Activated CD4-positive, alpha-beta T cell treated with anti-CD3 and anti-CD28 coated beads, Interleukin-2, amount 50 U/mL, for 16 hours (primary cell): ENCODE data around the gene HIPK2.

ENCODE experiments used
- DNase-seq: peaks from one replicate; pipeline ENCODE4 v3.0.0-alpha.2; 2020

The HIPK2 gene

DNA sequence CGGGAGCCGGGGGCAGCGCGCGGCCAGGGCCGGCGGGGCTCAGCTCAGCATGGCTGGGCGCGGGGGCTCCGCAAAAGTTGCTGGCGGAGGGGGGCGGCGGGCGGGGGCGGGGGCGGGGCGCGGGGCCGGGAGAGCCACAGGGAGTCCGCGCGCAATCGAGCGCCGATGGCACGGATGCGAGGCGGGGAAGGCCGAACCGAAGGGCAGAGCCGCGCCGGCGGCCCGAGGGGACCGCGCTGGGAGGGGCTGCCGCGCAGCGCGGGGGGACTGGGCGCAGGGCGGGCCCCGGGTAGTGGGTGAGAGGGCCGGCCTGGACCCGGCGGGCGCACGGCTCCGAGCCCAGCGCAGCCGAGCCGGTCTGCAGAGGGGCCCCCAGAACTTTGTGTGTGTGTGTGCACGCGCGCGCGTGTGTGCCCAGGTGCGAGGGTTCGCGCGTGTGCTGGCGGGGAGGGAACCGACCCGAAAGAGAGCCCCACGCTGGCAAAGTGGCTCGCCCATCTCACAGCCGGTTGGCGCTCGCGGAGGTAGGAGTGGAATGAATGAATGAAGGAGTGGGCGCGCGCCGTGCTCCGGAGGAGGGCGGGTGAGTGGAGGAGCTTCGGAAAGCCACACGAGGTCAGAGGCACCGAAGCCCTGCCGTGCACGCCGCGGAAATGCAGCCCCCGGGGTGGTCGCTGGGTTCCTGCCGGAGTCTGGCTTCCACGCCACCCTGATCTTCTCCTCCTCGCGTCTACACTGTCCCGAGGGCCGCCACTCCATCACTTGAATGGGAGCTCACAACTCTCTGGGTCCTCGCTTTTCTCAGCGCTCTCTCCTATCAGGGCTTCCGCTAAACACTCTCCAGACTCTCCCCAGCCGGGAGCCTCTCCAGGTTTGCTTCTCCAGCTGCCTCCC is at the start of gene HIPK2:
Gene HIPK2, minus strand, starts transcription at position 51 of the 894 bp plus-strand sequence. CDS start 375 bp downstream, outside the sequence.
- DNase-seq = peak; percentile 73

DNA sequence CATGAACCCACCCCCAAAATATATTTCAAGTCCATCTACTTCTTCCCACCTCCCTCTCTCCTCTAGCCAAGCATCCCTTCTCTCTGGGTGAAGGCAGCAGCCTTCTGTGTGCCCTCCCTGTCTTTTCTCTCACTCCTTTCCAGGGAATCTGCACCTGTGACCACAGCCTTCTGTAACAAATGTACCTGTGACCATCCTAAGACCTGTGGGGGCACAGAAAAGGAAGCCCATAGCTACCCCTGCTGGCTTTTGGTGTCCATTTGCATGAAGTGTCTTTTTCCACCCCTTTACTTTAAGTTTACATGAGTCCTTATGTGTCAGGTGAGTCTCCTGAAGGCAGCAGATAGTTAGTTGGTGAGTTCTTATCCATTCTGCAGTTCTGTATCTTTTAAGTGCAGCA is 49.2 kb upstream of the HIPK2 start:
- DNase-seq = no peak

DNA sequence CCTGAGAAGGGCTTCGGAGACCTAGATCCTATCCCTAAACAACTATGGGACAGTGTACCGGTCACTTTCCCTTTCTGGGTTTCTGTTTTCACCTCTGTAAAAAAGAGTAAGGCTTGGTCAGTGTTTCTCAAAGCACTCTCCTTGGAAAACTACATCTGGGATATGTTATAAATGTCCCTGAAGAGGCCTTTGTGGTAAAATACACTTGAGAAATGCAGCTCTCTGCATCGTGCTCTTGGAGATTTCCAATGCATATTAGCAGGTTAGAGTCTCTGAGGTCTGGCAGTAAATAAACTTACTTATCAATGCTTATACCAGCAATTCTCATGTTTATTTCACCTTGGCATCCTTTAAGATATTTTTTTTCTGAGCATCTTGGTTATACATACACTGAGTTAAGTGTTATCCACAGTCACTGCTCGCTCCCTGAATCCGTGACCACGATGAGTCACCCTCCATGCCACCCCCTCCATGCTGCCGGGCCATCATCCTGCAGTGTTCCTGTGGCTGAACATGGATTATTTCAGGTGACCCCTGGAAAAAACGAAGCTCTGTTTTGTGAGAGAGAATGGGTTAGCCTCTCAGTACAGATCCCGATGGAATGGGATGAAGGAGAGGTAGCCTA is 48.0 kb upstream of the HIPK2 start:
- DNase-seq = no peak

DNA sequence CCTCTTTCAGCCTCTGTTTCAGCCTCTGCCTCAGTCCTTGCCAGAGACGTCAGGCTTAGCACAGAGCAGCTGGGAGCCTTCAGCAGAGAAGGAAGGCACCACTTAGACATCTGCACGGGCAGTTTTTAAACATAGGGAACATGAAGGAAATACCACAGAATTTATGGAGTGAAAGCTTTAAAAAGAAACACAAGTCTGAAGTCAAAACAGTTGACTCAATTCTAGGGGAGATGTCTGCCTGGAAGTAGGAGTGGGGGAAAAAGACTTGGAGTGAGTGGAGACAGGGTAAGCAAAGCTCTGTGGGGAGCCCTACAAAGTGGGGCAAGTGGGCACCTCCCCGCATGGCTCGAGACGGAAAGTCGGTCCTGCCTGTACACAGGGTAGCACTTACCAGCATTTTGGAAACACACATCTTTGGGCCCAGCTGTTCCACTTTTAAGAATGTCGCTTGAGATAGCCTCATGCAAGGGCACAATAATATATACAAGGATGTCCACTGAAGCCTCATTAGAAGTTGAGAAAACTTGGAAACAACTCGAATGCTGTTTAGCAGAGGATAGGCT is 46.2 kb upstream of the HIPK2 start:
- DNase-seq = no peak

DNA sequence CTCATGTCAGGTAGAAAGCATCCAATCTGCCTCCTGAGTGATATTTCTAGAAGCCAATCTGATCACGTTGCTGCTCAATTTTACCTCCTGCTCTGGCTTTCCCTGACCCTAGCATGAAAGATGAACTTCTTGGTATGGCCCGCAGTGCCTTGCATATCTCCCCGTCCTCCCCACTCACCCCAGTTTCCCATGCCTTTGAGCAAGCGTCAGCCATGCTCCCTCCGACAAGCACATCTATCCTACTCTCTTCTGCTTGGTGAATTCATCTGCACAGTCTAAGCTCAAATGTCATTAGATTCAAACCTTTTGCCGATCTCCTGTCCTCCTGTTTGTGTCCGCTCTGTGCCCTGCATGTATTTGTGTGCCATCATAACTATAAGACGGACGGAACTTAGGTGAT is 45.1 kb upstream of the HIPK2 start:
- no peak for DNase-seq

DNA sequence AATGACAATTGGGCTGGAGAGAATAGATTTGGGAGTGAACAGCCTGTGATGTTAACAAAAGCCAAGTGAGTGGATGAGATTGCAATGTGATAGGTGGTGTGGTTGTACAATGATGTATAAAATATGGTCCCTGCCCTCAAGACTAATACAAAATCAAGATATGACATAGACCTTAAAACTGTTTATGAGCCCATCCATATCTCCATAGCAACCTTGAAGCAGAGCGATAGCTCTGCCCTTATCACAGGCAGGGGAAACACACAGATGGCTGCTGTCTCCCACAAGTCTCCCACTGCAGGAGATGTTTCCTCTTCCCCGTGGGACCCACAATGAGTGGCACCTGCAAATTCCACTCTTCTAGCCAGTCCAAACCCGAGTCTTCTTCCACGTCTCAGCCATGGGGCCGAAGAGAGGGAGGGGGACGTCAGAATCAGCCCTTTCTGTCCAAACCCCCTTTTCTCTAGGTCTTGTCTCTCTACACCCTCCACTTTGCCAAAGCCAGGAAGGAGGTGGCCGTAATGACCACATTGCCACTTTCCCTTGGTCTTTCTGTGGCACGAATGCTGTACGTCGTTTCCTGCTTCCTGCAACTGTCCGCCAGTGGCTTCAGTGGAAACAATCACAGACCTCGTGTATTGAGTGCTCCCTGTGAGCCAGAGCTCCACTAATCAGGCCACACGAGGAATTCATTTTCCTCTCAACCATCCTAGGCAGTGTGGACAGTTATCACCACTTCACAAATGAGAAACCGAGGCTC is 43.7 kb upstream of the HIPK2 start:
- no peak for DNase-seq

DNA sequence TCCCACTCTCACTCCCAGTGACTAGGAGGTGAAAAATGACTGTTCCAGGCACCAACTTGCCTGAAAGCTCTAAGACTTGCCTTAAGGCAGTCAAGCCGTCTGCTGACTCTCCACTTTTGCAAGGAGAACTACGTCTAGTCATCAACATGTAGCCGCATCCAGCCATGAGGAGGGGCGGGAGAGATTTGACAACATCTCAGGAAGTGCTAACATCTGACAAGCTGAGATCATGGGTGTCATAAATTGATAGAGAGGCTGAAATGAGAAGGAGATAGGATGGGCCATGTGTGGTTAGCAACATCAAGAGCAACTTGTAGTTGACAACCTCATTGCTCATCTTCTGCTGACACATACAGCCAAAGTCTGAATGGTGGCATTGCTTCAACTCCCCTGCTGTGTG is 42.3 kb upstream of the HIPK2 start:
- DNase-seq = no peak

DNA sequence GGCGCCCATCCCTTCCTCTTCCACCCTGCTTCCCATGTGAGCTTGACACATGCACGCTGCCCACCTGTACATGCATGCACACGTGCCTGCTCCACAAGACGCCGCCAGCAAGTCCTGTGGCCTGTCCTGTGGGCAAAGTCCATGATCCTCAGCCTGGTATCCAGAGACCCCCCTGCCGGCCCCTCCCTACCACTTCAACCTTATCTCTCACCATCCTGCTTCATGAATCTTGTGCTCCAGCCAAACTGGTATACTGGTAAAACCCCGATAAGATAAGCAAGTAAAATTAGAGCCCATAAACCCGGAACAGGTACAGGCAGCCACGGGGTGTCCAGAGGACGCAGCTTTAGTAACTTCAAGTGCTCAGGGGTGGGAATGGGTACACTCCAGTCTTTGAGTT is 39.5 kb upstream of the HIPK2 start:
- DNase-seq = no peak

DNA sequence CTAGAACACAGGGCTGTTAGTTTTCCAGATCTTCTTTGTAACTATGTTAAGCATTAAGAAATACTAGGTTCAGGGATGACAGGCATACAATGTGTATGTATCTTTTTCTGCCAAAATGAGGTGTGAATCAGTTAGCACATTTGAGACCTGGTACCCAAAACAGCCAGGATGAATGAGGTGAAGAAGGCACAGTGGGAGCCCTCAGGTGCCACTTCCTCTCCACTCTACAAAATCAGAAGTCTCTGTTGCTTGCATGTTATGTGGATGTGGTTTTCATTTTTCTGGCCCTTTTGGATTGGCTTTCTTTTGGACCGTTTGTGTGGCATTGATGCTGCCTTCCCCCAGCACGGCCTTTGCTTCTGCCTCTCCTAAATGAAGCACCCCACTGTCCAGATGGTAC is 35.9 kb upstream of the HIPK2 start:
- no peak for DNase-seq

DNA sequence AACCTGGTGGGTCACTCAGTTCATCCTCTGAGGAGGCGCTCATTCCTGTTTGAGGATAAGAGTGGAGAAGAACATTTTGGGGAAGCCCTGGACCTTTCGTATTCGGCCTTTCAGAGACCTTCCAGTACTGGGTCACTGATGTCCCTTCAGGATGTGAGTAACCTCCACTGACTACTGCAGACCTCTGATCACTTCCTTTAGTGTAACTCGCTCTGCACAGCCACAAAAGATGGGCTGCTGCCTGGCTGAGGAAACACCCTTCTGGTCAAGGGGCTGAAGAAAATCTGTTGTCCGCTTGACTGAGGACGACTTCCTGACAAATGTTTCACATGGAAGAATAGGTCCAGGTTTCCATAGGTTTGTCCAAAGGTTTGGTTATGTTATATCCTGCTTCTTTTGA is 35.4 kb upstream of the HIPK2 start:
- DNase-seq = no peak

DNA sequence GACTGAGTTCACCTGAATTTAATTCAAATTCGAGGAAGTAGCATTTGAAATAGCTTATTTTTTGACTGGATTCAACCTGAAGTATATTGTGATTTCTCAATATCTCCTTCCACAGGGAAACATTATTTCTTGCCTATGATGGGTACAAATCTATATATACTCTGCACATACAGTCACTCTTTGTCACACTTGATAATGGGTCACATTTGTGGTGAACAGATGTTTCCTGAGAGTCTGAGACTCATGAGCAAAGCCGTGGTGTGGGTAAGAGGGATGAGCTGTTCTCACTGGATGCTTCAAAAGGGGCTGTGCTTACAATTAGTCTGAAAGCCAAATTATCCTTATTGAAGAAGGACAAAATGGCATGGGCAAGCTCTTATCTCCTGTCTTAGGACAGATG is 33.3 kb upstream of the HIPK2 start:
- no peak for DNase-seq

DNA sequence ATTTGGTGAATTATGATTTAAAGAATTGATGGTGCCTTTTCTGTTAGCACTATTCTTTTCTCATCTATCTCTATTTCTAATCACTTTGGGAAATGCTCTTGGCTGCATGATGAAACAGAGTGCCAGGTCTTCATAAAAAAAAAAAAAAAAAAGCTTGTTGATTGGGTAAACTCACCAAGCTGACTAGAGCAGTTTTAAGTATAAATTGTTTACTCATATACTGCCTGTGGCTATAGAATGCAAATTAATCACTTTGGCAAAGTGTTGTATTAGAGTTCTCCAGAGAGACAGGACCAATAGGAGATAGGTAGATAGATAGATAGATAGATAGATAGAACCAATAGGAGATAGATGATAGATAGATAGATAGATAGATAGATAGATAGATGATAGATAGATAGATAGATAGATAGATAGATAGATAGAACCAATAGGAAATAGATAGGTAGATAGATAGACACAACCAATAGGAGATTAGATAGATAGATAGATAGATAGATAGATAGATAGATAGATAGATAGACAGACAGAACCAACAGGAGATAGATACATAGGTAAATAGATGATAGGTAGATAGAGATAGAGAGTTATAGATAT is 31.1 kb upstream of the HIPK2 start:
- DNase-seq = no peak

DNA sequence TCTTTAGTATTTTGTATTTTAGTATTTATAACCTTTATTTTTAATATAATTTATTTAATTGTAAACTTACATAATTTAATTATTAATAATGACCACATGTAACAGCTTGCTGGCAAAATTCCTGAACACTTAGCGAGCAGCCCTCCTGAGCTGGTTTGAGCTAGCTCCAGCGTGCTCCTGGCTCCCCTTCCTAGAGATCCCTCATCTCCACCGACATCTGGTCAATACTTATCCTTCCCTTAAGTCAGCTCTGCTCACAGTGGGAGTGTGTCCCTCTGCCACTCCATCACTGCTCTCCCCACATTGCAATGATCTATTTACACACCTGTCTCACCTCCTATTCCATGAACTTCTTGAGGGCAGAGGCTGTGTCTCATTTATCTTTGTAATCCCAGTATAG is 30.6 kb upstream of the HIPK2 start:
- no peak for DNase-seq

DNA sequence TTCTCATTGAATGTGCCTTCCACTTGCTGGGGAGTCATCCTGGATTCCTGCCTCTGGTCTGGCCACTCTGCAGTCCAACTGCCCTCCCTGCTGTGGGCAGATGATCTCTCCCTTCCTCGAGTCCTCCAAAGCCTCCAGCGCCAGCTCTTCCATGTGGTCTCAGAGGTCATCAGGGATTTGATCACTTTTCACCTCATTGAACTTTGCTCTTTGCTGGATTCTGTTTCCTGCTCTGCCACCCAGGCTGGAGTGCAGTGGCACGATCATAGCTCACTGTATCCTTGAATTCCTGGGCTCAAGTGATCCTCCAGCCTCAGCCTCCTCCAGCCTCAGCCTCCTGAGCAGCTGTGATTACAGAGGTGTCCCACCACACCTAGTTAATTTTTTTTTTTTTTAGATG is 29.2 kb upstream of the HIPK2 start:
- no peak for DNase-seq

DNA sequence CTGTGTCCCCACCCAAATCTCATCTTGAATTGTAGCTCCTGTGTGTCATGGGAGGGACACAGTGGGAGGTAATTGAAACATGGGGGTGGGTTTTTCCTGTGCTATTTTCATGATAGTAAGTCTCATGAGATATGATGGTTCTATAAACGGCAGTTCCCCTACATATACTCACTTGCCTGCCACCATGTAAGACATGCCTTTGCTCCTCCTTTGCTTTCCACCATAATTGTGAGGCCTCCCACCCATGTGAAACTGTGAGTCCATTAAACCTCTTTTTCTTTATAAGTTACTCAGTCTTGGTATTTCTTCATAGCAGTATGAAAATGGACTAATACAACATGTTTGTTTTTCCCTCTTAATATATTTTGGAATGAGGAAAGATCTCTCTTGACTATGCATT is 26.8 kb upstream of the HIPK2 start:
- DNase-seq = no peak

DNA sequence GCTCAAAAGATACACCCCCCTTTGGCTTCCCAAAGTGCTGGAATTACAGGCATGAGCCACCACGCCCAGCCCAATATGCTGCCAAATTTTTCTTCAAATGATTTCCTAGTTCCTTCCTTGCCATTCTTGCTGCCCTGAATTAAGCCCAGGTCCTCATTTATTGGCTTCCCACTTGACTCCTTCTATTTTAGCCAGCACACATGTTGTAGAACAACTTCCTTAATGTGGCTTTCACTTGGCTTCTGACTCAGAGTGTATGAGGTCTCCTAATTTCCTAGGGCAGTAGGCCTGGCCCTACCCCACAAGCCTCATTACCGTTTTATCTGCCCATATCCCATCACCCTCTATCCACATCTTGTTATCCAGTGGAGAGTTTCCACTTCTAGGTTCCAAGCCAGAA is 21.8 kb upstream of the HIPK2 start:
- no peak for DNase-seq

DNA sequence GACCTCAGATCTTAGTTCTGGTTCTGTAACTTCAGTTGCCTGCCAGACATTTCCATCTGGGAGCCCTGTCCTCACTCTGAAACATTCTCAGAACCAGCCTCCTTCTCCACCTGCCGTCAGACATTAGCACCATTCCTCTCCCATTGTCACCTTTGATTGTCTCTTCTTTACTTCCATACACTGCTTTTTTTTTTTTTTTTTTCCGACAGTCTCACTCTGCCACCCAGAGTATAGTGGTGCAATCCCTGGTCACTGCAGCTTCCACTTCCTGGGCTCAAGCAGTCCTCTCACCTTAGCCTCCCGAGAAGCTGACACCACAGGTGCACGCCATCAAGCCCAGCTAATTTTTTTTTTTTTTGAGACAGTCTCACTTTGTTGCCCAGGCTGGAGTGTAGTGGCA is 21.1 kb upstream of the HIPK2 start:
- no peak for DNase-seq

DNA sequence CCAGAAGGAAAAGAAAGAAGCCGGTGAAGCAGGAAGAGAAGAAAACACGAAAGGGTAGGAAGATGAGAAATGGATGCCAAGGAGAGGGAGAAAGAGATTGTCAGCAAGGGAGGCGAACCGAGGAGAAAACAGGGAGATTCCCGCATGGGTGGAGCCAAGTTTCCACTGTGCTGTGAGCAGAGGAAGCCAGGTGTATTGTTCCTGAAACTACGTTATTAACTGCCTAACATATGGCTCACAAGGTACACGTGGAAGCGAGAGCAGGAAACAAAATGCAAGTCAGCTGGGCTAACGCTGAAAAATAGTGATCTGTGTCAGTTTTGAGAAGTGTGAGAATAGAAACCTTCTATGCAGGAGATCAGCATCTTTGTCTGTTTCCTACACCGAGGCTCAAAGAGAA is 20.4 kb upstream of the HIPK2 start:
- DNase-seq = no peak

DNA sequence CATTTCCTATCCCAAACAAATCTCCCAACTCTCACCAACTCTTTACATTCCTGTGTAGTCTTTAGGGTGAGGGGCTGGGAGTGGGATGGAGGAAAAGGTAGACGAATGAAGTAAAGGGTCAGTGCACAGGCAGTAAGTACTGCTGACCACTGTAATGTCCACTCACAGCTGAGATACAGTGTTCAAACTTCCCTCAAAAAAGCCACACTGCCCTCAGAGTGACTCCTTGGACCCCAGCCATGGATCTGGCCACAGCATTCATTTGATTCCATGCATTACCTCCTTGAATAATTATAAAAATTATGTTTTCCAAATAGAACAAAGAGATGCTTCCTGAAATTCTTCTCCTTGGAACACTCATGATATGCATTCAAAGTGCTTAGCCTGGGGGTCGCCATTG is 19.8 kb upstream of the HIPK2 start:
- no peak for DNase-seq

DNA sequence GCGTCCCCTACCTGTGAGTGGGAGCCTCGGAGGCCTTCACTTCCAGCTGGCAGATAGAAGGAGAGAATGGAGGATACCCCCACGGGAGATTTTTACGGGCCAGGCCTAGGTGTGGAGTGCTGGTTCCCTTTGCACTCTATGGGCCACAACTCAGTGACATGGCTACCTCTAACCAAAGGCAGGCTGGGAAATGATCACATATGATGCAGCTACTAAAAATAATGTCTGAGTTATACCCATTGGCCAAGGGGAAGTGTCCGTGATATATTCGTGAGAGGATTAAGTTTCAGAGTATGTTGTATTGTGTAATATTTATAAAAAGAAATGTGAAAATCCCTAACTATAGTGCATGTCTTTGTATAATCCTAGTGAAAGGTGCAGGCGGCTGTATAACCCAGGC is 13.5 kb upstream of the HIPK2 start:
- DNase-seq = no peak

DNA sequence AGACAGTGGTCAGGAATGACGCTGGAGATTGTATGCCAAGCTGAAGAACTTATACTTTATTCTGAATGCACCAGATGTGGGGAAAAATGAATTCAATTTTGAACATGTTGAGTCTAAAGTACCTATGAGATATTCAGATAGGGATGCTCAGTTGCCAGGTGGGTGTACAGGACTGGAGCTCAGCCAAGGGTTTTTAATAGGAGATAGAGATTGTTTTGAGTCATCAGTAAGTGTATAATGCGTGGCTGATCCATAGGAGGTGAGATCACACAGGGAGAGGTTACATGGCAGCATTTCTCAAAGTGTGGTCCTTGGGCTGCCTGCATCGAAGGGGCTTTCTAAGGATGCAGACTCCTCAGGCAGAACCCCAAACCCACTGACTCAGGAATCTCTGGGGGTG is 6.8 kb upstream of the HIPK2 start:
- no peak for DNase-seq

DNA sequence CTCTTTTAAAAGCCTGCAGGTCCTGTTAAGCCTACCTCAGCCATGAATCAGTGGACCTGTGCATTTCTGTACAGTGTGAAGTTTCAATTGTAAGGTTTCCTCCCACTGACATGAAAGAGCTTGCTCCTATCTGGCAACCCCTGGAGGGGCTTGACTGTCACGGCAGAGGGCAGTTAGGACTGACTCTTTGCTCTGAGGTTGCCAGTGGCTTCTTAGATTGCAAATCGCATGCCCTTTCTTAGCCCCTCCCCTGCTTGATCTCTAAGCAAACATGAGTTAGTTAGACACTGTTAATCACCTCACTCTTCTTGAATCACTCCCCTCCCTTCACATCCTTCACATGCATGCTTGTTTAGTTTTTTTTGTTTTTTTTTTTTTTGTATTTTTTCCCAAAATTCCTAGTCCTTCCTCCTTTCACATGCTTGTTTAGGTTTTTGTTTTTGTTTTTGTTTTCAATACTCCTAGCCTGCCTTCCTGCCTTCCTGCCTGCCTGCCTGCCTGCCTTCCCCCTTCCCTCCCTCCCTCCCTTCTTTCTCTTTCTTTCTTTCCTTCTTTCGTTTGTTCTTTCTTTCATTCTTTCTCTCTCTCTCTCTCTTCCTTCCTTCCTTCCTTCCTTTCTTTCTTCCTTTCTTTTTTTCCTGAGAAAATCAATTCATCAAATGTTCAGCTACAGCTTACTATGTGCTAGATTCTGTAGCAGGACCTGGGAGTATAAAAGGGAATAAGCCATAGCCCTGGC is 6.0 kb upstream of the HIPK2 start:
- DNase-seq = no peak
